Suppressor macrophage treated with lipopolysaccharide for 1 hour (primary cell): Measurements from ENCODE around the gene ZNF709.
A peak's percentile ranks its signal among the peaks of the same experiment; 100 is the strongest.
"Not testable (repeated sequence)": the region's sequence is repeated elsewhere in the genome, so short reads cannot be mapped to it uniquely, and the experiment has no call there.

ENCODE experiments used
- DNase-seq, 3 donors: peaks; one replicate each; pipeline ENCODE4 v3.0.0-alpha.2; 2020 to 2022

Gene ZNF709

DNA sequence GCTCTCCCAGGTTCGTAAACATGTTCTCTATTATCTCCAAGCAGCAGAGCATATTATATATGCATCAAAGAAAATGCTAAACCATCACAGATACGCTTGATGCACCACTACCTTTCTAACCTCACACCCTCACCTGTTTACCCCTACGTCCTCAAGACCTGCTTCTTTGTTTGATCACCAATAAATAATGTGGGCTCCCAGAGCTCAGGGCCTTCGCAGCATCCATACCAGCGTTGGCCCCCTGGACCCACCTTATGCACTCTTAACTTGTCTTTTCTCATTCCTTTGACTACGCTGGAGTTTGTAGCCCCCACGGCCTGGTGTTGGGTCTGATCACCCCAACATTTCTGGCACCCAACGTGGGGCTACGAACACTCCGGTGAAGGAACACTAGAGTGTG lies 33.8 kb downstream of the ZNF709 start:
- DNase-seq: peak in 1 of 3 donors; percentile 1

DNA sequence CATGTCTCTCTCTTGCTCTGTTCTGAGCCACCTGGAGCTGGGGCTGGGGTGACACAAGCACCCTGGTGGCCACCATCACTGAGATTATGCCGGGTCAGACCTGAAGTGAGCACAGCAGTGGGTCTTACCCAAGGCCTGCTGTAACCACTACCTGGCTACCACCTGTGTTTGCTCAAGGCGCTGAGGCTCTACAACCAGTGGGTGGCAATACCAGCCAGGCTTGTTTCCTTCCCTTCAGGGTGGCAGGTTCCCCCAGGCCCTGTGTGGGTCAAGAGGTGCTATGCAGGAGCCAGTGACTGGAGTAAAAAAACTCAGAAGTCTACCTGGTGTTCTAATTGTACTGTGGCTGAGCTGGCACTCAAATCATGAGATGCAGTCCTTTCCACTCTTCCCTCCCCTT lies 35.8 kb downstream of the ZNF709 start:
- no peak for DNase-seq

DNA sequence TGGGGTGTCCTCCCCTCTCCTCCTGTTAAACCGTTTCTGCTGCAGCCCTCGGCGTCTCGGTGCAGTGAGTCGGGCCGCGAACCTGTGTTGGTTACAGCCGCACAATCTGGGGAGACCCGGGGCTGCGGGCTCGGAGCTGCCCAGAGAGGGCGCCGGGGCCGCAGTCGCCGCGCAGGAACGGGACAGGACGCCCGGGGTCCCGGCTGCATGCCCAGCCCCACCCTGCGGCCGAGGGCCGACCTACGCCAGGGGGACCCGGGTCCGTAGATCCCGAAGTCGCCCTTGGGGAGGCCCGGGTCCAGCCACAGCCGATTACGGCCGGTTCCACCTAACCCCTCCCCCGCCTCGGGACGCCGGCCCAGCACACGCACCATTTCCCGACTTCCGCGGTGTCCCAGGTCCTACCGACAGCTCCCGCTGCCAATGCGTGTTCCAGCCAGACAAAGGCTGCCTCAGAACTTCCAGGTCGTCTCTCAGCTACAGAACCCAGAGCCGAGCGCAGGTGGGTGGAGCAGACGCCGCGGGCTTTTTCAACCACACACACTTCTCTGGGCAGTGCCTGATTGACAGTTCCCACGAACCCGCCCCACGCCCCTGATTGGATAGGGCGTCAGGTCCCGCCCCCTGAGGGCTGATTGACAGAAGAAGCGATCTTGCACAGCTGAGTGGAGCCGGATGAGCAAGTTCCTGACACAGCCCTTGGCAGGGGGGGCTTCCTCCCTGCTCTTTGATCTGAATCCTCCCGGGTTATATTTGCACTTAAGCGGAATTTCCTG lies 43.9 kb downstream of the ZNF709 start, which contains the start of gene ZNF443:
Gene ZNF443 (minus strand): TSS at position 481 of the 776 bp plus-strand sequence. CDS start 107 bp downstream, at position 374.
- DNase-seq: peak; percentile 98

DNA sequence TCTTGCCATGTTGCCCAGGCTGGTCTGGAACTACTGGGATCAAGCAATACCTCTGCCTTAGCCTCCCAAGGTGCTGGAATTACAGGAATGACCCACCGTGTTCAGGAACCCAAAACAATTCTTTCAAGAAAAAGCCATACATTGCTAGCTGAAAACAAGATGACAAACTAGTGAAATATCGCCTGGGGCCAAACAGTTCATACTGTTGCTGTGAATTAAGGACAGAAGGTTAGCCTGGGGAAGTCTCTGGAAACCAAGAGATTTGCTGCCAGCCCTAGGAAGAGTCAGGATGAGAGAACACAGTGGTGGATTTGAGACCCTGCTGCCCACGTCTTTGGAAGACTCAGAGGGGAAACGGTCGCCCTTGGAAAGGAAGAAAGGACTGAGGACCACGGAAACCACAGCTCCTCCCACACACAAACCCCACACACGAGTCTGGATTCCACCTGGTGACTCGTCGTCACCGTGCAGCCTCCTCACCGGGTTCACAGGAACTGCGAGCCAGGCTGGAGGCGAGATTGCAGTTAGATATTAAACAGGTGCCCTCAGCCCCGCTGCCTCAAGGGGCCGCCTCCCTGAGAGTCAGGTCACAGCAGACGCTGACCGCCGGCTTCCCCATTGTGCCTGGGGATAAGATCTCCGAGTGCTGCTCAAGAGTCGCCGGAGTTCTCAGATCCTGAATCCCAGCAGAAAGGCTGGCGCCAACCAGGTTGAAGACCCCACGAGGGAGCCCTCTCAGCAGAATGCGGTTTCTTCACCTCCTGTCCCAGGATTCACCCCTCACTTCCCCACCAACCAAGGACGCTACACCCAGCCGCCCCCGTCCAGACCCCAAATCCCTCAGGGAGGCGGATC lies 44.7 kb downstream of the ZNF709 start:
- DNase-seq: peak; percentile 7 to 39 (median 38)

DNA sequence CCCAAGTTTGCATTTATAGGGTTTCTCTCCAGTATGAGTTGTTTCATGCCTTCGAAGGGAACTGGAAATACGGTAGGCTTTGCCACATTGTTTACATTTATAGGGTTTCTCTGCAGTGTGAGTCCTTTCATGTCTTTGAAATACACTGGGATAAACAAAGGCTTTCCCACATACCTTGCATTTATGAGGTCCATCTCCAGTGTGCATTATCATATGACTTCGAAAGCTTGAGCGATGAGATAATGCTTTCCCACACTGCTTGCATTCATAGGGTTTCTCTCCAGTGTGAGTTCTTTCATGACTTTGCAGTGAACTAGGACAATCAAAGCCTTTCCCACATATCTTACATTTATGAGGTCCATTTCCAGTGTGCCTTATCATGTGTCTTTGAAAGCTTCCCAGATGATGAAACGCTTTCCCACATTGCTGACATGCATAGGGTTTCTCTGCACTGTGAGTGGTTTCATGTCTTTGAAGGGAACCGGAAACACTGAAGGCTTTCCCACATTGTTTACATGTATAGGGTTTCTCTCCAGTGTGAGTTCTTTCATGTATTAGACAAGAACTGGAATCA lies 53.8 kb downstream of the ZNF709 start:
- not testable (repeated sequence) for DNase-seq

DNA sequence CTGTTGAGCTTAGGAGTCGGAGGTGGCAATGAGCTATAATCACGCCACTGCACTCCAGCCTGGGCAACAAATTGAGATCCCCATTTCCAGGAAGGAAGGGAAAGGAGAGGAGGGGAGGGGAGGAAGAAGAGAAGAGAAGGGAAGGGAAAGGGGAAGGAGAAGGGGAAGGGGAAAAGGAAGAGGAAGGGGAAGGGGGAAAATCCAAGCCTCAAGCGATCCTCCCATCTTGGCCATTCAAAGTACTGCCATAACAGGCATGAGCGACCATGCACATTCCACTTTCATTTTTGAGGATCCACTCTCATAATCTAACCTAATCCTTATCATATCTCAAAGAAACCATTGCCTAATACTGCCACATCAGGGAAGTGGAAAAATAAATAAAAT lies 58.7 kb downstream of the ZNF709 start:
- DNase-seq: no peak

DNA sequence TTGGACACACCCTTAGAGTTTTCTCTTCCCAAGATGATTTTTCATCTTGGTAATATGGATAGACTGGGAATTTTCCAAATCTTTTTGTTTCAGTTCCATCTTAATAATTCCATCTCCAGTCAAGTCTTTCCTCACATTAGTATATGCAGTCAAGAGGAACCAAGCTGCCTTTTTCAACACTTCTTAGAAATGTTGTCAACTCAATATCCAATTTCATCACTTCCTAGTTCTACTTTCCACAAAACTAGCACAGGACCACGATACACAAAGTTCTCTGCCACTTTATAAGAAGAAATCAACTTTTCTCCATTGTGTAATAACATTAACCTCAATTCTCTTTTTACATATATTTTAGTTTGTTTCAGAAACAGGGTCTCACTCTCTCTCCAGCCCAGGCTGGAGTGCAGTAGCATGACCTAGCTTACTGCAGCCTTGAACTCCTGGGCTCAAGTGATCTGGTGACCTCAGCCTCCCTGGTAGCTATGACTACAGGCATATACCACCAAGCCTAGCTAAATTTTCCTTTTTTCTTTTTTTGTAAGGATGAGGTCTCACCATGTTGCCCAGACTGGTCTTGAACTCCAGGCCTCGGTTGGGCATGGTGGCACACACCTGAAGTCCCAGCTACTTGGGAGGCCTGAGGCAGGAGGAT lies 59.3 kb downstream of the ZNF709 start:
- DNase-seq: no peak

DNA sequence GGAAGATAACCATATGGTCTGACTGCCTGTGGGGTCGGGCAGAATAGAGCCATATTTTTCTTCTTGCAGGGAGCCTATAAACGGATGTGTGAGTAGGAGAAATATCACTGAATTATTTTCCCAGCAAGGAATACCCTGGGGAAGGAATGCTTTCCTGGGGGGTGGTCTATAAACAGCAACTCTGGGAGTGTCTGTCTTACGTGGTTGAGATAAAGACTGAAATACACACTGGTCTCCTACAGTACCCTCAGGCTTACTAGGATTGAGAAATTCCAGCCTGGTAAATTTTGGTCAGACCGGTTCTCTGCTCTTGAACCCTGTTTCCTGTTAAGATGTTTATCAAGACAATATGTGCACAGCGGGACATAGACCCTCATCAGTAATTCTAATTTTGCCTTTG lies 67.3 kb downstream of the ZNF709 start:
- DNase-seq: not testable (repeated sequence)

DNA sequence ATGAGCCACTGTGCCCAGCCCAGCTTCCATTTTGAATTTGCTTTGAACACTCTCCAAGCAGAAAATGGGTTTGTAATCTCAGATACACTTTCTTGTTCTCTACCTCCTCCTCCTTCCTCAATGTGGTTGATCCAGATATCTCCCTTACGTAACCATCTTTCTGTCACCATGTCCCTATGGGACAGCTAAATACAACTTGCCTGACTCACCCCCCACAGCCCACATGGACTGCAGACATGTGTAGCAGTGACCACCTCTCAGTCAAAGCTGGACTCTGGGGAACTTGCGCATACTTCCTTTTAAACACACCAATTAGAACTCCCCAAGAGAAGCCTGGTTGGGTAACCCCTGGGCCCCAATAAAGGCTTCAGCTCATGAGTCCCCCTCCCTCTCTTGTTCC lies 72.7 kb downstream of the ZNF709 start:
- peak in 2 of 3 donors; percentile 7 to 15 for DNase-seq
